Bronchial epithelial cell (primary cell): Measurements from ENCODE around the gene LEMD2. TPM values are rescaled to one million over a fixed set of nuclear protein-coding genes. Genes with fewer than 3 reads are reported as not detected.

ENCODE experiments used
- DNase-seq: peaks from one replicate; pipeline ENCODE4 v3.0.0-alpha.2; 2010; ENCODE audit warnings: low read depth
- FAIRE-seq: peaks from 2 replicates; lab custom pipeline; 2011; peaks lifted over from hg19 to GRCh38; lab: Jason Lieb, UNC
- H3K27me3 ChIP-seq: 2 replicates; pipeline ENCODE4 v1.5.1; 2011; ENCODE audit warnings: low read length; ENCODE audit not compliant: control insufficient read depth, insufficient read depth
- H3K36me3 ChIP-seq: 2 replicates; pipeline ENCODE4 v1.5.1; 2011; ENCODE audit warnings: low read length; ENCODE audit not compliant: control insufficient read depth, insufficient read depth
- H3K4me3 ChIP-seq: 2 replicates; pipeline ENCODE4 v1.5.1; 2011; ENCODE audit warnings: mild to moderate bottlenecking, low read depth, low read length, control low read depth
- CTCF ChIP-seq: IDR thresholded peaks from 2 replicates; pipeline ENCODE4 v1.5.1; 2011; ENCODE audit warnings: mild to moderate bottlenecking, moderate library complexity, low read length, control low read depth, inconsistent platforms; ENCODE audit not compliant: insufficient read depth, severe bottlenecking
- total RNA-seq: library from RNA; depleted of rRNA; stranded (reverse); fragments of >200 nt; gene quantifications from 2 replicates; pipeline ENCODE4 v1.2.1, GENCODE V29; 2014

Gene LEMD2
- total RNA-seq, 1 donor from 2014 or later: 66.9 TPM

- Histone ChIP-seq H3K4me3 (no peak overlapping the region), H3K27me3 (no peaks in the 10 kb centered on the region), H3K36me3 (no peaks in the 10 kb centered on the region)
- FAIRE-seq (no peak), DNase-seq (no peak)
- no peak for TF ChIP-seq CTCF
Observed at GRCh38 chr6:33742837-33743236, 46.1 kb downstream of the LEMD2 start.

- no peaks in the 10 kb centered on the region for H3K36me3 ChIP-seq
- DNase-seq: no peak
- no peak for TF ChIP-seq CTCF
- H3K4me3 ChIP-seq: no peak overlapping the region
- no peak for FAIRE-seq
- no peaks in the 10 kb centered on the region for H3K27me3 ChIP-seq
Observed at GRCh38 chr6:33742092-33742491, 46.8 kb downstream of the LEMD2 start.

- Histone ChIP-seq H3K4me3 (no peak overlapping the region), H3K36me3 (no peaks in the 10 kb centered on the region), H3K27me3 (no peaks in the 10 kb centered on the region)
- TF ChIP-seq CTCF: no peak
- FAIRE-seq (no peak), DNase-seq (no peak)
Observed at GRCh38 chr6:33740794-33741193, 48.1 kb downstream of the LEMD2 start.

- H3K4me3 ChIP-seq: no peak overlapping the region
- no peak for FAIRE-seq
Observed at GRCh38 chr6:33740204-33740608, 48.7 kb downstream of the LEMD2 start.

GRCh38 chr6:33739571-33739970 is 49.4 kb downstream of the LEMD2 start:
- H3K27me3 ChIP-seq: no peaks in the 10 kb centered on the region
- no peaks in the 10 kb centered on the region for H3K36me3 ChIP-seq
- DNase-seq (no peak), FAIRE-seq (no peak)
- TF ChIP-seq CTCF: no peak
- no peak overlapping the region for H3K4me3 ChIP-seq

More at GRCh38 chr6:33740204-33740608, 48.7 kb downstream of the LEMD2 start:
- H3K36me3 ChIP-seq: no peaks in the 10 kb centered on the region
- TF ChIP-seq CTCF: no peak
- no peaks in the 10 kb centered on the region for H3K27me3 ChIP-seq
- DNase-seq: no peak

GRCh38 chr6:33738879-33739278 is 50.1 kb downstream of the LEMD2 start:
- TF ChIP-seq CTCF: no peak
- Histone ChIP-seq H3K36me3 (no peaks in the 10 kb centered on the region), H3K27me3 (no peaks in the 10 kb centered on the region), H3K4me3 (no peak overlapping the region)
- no peak for DNase-seq
- peak; percentile 52 for FAIRE-seq
